RCC 7860 (cell line): ENCODE results near the gene PCGF6.
"Not testable (repeated sequence)": the region's sequence is repeated elsewhere in the genome, so short reads cannot be mapped to it uniquely, and the experiment has no call there.

Source experiments
- DNase-seq: peaks from one replicate; pipeline ENCODE4 v3.0.0-alpha.2; 2015; ENCODE audit warnings: low spot score
- FAIRE-seq: peaks from 2 replicates; lab custom pipeline; 2012; peaks lifted over from hg19 to GRCh38; lab: Jason Lieb, UNC

PCGF6 gene

GRCh38 chr10:103350517-103351260 is at the start of gene PCGF6:
Gene PCGF6 (minus strand): TSS chr10:103351140. CDS start chr10:103351066, 74 bp downstream.
- DNase-seq (peak; percentile 73), FAIRE-seq (no peak)

- FAIRE-seq (no peak), DNase-seq (no peak)
Observed at GRCh38 chr10:103397191-103397825, 46.4 kb upstream of the PCGF6 start.

GRCh38 chr10:103396789-103397087 is 45.8 kb upstream of the PCGF6 start:
- DNase-seq (no peak), FAIRE-seq (no peak)

- DNase-seq, result peak; percentile 97
- FAIRE-seq, result peak; percentile 93
Observed at GRCh38 chr10:103396067-103396788, 45.3 kb upstream of the PCGF6 start, which contains the start of the genes ATP5MK and PDCD11. Gene ATP5MK (minus strand): TSS chr10:103396475. CDS start chr10:103392457, 4,018 bp downstream. Gene PDCD11 (plus strand): TSS chr10:103396626. CDS start chr10:103398427, 1,801 bp downstream.

GRCh38 chr10:103395754-103396066 is 44.8 kb upstream of the PCGF6 start:
- DNase-seq (no peak), FAIRE-seq (no peak)

- FAIRE-seq (no peak), DNase-seq (peak; percentile 59)
Observed at GRCh38 chr10:103394180-103394579, 43.2 kb upstream of the PCGF6 start.

GRCh38 chr10:103382769-103383168 is 31.8 kb upstream of the PCGF6 start:
- FAIRE-seq (no peak), DNase-seq (no peak)

- DNase-seq, result no peak
- FAIRE-seq, result no peak
Observed at GRCh38 chr10:103374263-103374662, 23.3 kb upstream of the PCGF6 start.

GRCh38 chr10:103373544-103373943 is 22.6 kb upstream of the PCGF6 start:
- no peak for FAIRE-seq
- no peak for DNase-seq

GRCh38 chr10:103367782-103368518 is 17.0 kb upstream of the PCGF6 start, which contains the start of gene TAF5:
Gene TAF5 (plus strand): TSS chr10:103367976. CDS start chr10:103367990, 14 bp downstream.
- DNase-seq, result peak; percentile 95
- FAIRE-seq, result peak; percentile 88

GRCh38 chr10:103367379-103367781 is 16.4 kb upstream of the PCGF6 start:
- DNase-seq, result no peak
- no peak for FAIRE-seq

- DNase-seq, result peak; percentile 70
- FAIRE-seq, result not testable (repeated sequence)
Observed at GRCh38 chr10:103360791-103361190, 9.9 kb upstream of the PCGF6 start.

GRCh38 chr10:103359493-103359892 is 8.6 kb upstream of the PCGF6 start:
- not testable (repeated sequence) for DNase-seq, FAIRE-seq

GRCh38 chr10:103355906-103356599 is 5.1 kb upstream of the PCGF6 start:
- DNase-seq (no peak), FAIRE-seq (no peak)

GRCh38 chr10:103354567-103354966 is 3.6 kb upstream of the PCGF6 start:
- FAIRE-seq, DNase-seq: not testable (repeated sequence)

- FAIRE-seq (no peak), DNase-seq (no peak)
Observed at GRCh38 chr10:103353281-103353680, 2.3 kb upstream of the PCGF6 start.

- FAIRE-seq (no peak), DNase-seq (no peak)
Observed at GRCh38 chr10:103350175-103350516, 794 bp downstream of the PCGF6 start.

GRCh38 chr10:103336370-103336769 is 14.6 kb downstream of the PCGF6 start:
- no peak for FAIRE-seq
- no peak for DNase-seq

- no peak for FAIRE-seq
Observed at GRCh38 chr10:103334567-103334966, 16.4 kb downstream of the PCGF6 start.

GRCh38 chr10:103333934-103334520 is 16.9 kb downstream of the PCGF6 start:
- DNase-seq, result peak; percentile 31
- peak; percentile 91 for FAIRE-seq

More at GRCh38 chr10:103334567-103334966, 16.4 kb downstream of the PCGF6 start:
- no peak for DNase-seq
